ENCODE results near the gene SLC35F2. TPM values are rescaled to one million over a fixed set of nuclear protein-coding genes. Genes with fewer than 3 reads are reported as not detected.

SLC35F2 gene
- polyA plus RNA-seq, 1 of the 3 experiments (the other 2 are of a cell fraction) = 12.4 TPM

GRCh38 chr11:107783121-107783520, 75.5 kb downstream of the SLC35F2 start:
- H3K4me1 ChIP-seq (ENCODE audit: control insufficient read depth in 1 of 2, insufficient read depth in 2 of 2, low read depth in 1 of 2, low read length in 1 of 2) = no peaks in the 10 kb centered on the region
- no peaks in the 10 kb centered on the region for H3K27me3 ChIP-seq (ENCODE audit: insufficient read depth)
- no peaks in the 10 kb centered on the region for H3K9me2 ChIP-seq
- H3K79me2 ChIP-seq (ENCODE audit: insufficient read depth) = no peaks in the 10 kb centered on the region
- no peaks in the 10 kb centered on the region for H3K36me3 ChIP-seq (replicated peaks in 1 of 2; ENCODE audit: control insufficient read depth in 1 of 2, insufficient read depth in 2 of 2, low read length in 1 of 2)
- ChIA-PET CTCF (interaction anchor here (0.9 to 1.6 kb wide), 2 partner anchors 12 to 39 kb away, joined by 3 to 6 read pairs; no protein-coding TSS in a partner anchor), POLR2A (no interaction called here)
- no peaks in the 10 kb centered on the region for H3K9me3 ChIP-seq
- TF ChIP-seq YY1 (IDR thresholded peaks at IDR 0.05; ENCODE audit: low read depth) = no peak
- no peak for TF ChIP-seq NFIC (IDR thresholded peaks at IDR 0.05; ENCODE audit: borderline replicate concordance)
- TF ChIP-seq TCF12 (IDR thresholded peaks at IDR 0.05) = no peak
- no peak for TF ChIP-seq FOSL2 (IDR thresholded peaks at IDR 0.05; ENCODE audit: borderline replicate concordance, low read depth)
- TF ChIP-seq PBX3 (IDR thresholded peaks at IDR 0.05) = no peak
- TF ChIP-seq MXI1 (IDR thresholded peaks at IDR 0.05; ENCODE audit: low read depth, low read length) = no peak
- no peak for TF ChIP-seq RCOR1 (IDR thresholded peaks at IDR 0.05; ENCODE audit: low read length)
- TF ChIP-seq MAX (IDR thresholded peaks at IDR 0.05; ENCODE audit: low read depth) = no peak
- TF ChIP-seq NRF1 (IDR thresholded peaks at IDR 0.05; ENCODE audit: low read depth, low read length) = no peak
- TF ChIP-seq REST (IDR thresholded peaks at IDR 0.05; ENCODE audit: low read depth, low read length) = no peak
- TF ChIP-seq ZBTB33 (IDR thresholded peaks at IDR 0.05; ENCODE audit: borderline replicate concordance, low read depth) = no peak
- TF ChIP-seq USF1 (IDR thresholded peaks at IDR 0.05; ENCODE audit: borderline replicate concordance, low read depth) = no peak
- no peak overlapping the region for H3K4me2 ChIP-seq
- H3F3A ChIP-seq (replicated peaks; ENCODE audit: insufficient read depth) = no peaks in the 10 kb centered on the region
- H2AFZ ChIP-seq (ENCODE audit: low read depth) = no peak overlapping the region
- no peak overlapping the region for H3K4me3 ChIP-seq (ENCODE audit: low read depth in 2 of 2, low read length in 1 of 2)
- H4K20me1 ChIP-seq (ENCODE audit: insufficient read depth) = no peaks in the 10 kb centered on the region
- H3K27ac ChIP-seq (ENCODE audit: low read depth in 2 of 2, low read length in 1 of 2) = no peak overlapping the region
- WGBS (ENCODE audit: low lambda C conversion rate) = 92% methylated on average over 4 of the region's 4 CpGs
- no peak for DNase-seq
- H3K9ac ChIP-seq = no peak overlapping the region
